HTERT RPE-1 (cell line): ENCODE data around the gene TC2N.
"Not testable (repeated sequence)": the region's sequence is repeated elsewhere in the genome, so short reads cannot be mapped to it uniquely, and the experiment has no call there.

Experiments used
- in situ Hi-C: fragments of 300-500 bp; cut with MboI; formaldehyde crosslinking; loops from 4 replicates; pipeline ENCODE4 v1.14.3; 2020; ENCODE audit warnings: low sequenced_read_pairs

Gene TC2N

DNA sequence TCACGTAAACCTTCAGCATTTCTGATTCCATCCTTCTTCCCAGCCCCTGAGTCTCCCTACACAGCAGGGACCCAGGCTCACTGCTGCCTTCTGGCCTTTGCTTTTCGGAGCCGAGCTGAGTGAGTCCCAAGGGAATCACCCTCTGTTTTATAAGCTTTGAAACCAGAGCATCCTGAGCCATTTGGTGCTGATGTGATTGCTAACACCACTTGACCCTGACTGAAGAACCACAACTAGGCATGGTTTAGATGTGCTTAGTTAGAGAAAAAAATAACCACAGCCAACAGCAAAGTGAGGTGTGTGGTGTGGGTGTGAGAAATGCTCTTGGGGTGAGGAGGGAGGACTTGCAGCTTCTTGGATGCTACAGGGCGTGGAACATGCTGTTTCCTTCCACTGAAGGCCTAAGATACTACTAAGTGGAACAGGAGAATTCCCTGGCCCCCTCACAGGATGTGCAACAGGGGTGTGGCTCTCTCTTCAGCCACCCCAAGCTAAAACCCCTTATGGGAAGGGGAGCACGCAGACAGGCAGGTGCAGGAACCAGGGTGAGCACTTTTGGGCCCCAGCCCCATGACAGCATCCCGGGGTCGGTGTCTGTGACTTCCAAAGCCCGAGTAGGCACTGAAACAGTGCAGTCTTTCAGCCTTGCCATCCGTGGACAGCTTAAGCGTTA is at the start of gene TC2N:
TSS of gene TC2N (minus strand) at position 221 of the 673 bp plus-strand sequence. CDS start 53,767 bp downstream, outside the sequence.
- in situ Hi-C loops: no loop called here

DNA sequence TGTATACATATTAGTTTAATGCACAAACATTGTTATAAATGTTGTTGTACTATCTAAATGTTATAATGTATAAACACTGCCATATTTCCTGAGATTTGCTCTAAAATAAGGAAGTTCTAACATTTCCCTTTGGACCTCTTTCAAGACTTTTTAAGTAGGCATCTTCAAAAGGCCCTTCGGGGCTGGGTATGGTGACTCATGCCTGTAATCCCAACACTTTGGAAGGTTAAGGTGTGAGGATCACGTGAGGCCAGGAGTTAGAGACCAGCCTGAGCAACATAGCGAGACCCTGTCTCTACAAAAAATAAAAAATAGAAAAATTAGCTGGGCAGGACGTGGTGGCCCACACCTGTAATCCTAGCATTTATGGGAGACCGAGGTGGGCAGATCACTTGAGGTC is 44.7 kb upstream of the TC2N start:
- in situ Hi-C loops: no loop called here

DNA sequence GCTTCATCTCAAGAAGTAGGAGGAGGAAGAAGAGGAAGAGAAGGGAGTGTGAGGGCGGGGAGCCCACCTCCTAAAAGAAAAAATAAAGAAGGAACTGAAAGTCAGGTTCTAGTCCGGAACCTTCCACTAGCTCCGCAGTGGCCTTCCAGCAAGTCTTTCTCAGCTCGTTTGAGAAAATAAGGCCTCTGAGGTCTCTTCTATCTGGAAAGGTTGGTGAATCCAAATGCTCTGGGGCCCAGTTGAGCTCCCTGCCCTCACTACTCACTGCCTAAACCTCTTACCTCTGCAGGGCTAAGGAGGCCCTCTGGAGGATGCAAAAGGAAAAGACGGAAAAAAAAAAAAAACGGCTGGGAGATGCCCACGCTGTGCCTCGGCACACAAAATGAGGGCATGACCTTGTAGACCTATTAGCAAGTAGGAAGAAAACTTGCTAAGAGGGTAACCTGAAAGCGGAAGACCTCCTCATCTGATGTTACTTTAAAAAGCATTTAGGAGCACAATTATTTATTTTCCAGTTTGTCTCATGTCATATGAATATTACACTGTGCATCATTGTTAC is 44.2 kb upstream of the TC2N start:
- in situ Hi-C loops: no loop called here

DNA sequence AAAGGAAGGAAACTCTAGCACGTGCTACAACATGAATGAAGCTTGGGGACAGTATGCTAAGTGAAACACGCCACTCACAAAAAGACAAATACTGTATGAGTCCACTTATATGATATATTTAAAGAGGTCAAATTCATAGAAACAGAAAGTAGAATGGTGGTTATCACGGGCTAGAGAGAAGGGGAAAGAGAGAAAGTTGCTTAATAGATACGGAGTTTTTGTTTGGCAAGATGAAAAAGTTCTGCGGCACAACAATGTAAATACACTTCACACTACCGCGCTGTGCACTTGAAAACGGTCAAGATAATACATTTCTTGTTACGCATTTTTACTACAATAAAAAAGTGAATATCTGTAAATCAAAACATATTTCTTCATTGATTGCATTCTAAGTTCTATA is 42.9 kb upstream of the TC2N start:
- in situ Hi-C loops: no loop called here

DNA sequence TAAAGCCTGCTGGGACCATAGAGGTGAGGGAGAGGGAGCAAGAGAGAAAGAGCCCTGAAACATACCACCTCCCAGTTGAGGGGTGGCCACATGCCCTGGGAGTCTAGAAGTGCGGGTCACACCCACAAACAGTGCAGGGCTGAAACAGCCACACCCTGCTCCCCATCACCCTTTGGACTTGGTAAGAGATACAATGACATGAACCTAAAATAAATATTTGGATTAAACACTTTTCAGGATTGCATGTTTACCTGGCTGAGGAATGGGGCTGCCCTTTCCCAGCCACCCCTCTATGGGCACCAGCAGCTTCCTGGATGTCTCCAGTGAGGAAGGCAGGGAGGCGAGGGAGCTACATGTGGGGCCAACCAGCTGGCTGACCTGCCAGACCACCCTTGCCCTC is 39.0 kb upstream of the TC2N start:
- in situ Hi-C loops: no loop called here

DNA sequence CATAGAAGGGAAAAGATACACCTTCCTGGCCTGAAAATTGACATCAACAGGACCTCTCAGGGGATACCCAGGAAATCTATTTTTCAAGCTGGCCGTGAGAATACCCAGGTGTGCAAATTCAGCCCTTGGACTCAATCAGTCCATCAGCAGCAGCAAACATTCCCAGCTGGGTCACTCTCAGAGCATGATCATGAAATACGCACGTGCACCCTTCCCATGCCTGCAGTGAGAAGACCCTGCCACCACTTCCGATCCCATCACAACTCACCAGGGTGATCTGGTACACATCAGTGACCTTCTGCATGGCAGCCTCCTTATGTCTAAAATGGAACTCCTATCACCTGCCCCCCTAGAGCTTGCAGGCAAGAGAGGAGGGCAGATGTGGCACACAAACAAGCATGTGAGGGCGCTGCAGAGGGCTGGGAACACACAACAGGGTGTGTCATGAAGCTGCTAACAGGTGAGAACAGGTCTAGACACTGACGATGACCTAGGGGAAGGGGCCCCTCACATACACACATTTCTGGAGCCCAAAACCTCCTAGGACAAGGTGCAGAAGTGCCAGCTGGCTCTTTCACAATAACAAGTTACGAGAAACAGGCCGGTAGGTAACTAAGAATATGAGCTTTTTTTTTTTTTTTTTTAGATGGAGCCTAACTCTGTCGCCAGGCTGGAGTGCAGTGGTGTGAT is 37.8 kb upstream of the TC2N start:
- in situ Hi-C loops: no loop called here

DNA sequence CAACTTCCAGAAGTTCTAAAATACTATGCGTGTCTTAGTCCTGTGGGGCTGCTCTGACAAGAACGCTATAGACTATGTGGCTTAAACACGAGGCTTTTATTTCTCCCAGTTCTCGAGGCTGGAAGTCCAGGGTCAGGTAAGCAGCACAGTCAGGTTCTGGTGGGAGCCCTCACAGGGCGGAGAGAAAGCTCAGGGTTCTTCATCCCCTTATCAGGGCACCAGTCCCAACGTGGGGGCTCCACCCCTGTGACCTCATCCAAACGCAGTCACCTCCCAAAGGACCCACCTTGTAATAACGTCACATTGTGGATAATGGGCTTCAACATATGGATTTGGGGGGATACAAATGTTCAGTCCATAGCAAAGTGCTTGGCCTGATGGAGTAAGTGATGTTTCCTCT is 37.1 kb upstream of the TC2N start:
- in situ Hi-C loops: no loop called here

DNA sequence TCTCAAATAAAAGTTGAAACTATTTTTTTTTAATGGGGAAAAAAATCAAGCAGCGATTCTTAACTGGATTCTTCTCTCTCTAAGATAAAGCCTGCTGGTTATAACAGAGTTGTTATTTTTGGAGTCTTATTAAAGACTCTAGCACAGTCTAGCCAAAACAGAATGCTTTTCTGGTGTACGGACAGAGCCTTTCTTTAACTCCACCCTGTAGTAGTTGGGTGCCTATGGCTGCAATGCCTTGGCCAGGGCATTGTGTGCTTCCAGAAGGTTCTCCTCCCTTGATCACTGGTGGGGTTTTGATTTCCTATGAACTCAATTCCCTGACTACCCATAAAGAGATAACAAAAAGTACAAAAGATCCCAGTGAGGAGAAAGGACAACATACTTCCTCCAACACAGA is 35.7 kb upstream of the TC2N start:
- in situ Hi-C loops: no loop called here

DNA sequence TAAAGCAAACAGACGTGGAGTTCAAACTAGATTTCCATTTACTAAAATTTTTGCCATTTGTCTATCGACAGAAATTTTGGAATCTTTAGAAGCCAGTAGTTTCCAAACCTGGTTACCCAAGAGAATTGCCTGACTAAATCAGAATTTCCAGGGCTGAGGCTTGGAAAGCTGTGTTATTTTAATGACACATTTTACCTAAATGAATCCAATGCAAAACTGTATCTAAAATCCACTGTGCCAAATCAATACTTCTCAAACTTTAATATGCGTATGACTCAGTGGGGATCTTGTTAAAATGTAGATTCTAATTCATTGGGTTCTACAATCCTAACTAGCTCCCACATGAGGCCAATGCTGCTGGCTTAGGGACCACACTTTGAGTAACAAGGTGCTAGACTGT is 35.0 kb upstream of the TC2N start:
- in situ Hi-C loops: no loop called here

DNA sequence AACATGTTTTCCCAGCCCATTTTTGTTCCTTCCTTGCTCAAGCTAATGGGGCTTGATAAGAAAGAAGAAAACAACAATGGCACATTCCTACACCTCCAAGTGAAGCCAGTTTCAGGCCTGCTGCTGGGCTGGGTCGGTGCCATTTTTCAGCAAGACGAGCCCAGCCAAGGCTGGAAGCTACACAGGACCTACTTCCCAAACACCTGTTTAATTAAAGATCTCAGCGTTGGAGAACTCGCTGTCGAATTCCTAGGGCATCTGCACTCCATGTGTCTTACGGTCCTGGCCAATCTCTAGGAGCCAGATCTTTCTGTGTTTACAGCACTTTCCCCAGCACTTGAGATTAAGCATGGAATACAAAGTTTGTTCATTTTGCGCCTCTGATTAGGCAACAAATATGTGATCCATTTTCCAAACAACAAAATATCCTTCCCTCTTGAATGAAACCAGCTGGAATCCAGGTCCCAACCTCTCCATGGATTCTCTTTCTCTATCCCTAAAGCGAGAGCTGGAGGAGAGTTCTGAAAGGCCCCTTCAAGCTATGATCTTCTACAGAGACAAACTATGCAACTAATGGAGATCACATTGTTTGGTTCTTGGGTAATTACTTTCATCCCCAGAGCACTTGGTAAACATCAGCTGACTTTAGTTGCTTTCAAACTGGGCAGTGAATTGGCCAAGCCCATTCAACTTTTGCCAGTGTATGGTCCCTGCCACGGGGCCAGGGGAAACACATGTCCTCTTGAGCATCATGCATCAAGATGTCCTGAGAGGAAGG is 34.3 kb upstream of the TC2N start:
- in situ Hi-C loops: no loop called here

DNA sequence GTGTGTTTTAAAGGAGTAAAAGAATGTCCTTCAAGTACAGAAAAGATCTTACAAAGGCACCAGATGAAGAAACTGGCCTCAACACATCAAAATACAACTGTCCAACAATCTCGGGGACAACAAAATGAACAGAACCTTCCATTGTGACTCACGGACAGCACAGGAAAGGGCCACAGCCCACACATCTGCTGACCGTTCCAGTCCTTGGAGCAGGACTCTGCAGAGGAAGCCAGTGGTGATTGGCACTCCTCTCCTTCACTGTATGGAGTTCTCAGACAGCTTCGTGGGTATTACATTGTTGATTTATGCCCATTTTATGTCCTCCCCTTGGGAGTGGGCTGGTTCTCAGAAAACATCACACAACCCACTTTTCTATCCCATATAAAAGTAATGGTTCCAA is 32.5 kb upstream of the TC2N start:
- in situ Hi-C loops: no loop called here

DNA sequence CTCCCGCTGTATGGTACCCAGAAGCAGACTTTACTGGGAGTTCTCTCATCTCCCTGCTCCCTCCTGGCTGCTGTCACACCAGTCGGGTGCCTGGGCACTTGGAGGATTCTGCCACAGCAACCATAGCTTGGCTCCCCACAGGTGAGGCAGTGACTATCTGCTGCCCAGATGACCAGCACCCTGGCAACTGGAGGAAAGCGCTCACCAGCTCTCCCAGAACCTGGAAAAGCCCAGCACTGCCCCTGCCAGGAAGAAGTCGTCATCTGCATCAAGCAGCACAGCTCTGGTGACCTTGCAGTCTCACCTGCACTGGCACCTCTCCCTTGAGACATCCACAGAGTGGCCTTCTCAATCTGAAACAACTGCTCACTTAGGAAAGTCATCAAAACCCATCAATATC is 31.9 kb upstream of the TC2N start:
- in situ Hi-C loops: no loop called here

DNA sequence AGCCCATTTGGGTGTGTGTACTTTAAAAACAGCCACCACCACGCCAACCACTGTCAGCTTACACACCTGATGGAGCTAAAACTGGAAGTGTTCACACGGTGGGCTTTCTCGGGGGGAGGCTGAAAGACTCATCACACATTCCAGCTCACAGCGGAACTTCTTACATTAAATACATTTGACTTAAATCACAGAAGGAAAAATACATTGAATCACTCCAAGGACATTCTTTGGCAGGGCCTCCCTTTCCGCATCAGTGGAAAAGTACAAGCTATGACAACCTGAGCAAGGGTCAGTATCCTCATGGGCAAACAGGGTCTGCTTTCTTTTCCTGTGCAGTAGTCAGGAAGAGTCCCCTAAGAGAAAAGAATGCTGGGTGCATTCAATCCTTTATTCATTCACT is 31.0 kb upstream of the TC2N start:
- in situ Hi-C loops: no loop called here

DNA sequence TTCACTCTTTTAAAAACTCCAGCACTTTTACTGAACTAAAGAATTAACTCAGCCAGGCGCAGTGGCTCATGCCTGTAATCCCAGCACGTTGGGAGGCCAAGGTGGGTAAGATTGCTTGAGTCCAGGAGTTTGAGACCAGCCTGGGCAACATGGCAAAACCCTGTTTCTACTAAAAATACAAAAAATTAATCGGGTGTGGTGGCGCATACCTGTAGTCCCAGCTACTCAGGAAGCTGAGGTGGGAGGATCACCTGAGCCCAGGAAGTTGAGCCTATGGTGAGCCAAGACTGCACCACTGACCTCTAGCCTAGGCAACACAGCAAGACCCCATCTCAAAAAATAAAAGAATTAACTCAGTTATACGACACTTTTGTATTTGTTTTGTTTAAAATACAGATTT is 30.4 kb upstream of the TC2N start:
- in situ Hi-C loops: not testable (repeated sequence)

DNA sequence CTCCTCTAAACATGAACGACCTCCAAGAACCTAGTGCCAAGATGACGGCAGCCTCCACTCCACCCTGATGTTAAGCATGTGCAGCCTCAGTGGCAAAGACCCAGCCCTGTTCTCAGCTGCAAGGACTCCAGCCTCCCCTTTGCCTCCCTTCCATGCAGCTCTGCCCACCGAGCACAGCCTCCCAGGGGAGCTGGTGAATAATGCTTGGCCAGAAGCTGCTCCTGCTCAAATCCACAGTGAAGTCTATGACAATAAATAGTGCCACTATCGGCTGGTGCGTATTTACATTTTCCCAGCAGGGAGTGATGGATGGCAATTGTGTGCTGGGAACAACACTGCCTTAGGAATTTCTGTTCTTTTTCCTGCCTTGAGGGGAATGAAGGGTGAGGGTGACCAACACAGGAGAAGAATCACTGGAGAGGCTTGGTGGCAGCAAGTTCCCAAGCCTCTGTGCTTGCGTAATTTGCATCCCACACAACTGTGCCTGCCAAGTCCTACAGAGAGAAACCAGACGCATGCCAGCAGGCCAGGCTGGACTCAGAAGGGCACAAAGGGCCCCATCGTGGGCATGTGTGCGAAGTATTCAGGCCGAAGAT is 29.9 kb upstream of the TC2N start:
- in situ Hi-C loops: no loop called here

DNA sequence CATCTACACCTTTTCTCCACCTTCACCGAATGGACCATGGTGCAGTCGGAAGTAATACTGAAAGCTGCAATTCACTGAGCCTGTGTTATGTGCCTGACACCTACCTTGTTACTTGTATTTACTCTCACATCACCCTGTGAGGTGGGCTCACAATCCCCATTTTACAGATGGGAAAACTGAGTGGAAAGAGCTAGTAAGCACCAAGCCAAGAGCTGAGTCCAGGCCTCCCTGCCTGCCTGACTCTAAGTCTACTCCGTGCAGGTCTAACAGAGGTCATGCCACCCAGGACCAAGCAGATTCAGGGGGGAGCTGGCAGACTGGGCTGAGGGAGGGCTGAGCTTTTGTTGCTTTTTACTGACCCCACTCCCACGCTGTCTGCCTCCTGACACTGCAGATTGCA is 29.1 kb upstream of the TC2N start:
- in situ Hi-C loops: no loop called here

DNA sequence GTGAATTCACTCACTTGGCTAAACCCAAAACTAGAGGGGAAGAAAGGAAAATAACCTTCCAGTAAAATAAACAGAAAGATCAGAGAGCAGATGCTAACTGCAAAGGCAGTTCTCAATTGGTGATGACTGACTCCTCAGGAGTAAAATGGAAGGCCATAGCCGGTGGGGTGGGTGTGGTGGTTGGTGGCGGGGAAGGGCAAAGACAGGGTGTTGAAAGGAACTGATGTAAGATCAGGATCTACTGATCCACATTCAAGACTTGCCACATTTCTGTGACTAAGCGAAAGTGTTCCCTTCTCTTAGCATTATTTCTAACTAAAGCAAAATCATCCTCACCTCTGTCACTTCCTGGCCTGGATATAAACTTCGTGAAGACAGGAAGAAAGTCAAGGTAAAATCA is 26.3 kb upstream of the TC2N start:
- in situ Hi-C loops: no loop called here

DNA sequence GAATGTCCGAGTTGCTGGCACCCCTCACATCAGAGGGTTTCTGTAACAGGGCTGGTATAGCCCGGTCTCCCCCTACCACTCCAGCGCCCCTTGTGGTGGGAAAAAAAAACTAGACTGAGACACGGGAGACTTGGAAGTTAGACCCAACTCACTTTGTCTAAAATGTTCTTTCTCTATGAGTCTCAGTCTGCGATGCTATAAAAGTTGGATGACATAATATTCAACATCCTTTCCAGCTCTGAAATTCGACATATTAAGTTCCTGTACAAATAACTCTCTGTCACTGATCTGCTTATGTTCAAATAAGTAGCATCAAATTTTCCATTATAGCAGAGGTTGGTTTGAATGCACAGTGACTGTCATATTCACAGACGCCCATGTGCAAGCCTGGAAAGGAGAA is 25.7 kb upstream of the TC2N start:
- in situ Hi-C loops: no loop called here

DNA sequence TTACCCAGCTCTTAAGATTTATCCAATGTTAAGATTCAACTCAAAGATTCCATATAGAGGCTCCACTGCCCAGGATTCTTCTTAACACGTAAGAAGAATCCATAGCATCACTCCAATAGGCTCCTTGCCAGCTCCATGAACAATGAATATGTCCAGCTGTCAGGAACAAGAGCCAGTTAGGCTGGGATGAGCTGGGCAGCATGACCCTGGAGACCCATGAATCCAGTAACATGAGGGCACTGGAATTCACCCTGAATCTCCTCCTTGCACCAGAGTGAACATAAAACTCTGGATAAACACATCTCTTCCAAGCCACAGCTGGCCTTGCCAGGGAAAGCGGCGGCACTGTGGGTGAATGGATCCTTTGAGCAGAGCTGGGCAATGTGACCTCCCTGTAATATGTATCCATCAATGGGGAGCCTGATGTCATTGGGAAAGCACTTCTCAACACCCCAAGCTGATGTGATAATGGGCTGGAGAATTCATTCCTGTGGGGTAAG is 24.4 kb upstream of the TC2N start:
- in situ Hi-C loops: no loop called here

DNA sequence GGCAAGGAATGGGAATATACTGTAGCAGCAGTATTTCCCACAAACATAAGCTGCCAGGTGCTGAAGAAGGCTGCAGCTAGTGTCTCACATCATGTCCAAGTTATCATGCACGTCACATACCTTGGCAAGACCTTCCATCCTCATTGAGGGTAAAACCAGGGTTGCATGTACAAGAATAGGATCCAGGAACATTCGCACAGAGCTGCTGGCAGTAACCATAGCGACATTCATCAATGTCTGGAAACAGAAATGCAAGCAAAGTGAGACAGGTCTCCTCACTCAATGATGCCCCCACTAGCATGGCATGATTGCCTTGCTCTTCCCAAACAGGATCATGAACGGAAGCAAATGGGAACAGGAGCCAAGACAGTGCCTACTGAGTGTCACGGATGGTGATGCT is 23.8 kb upstream of the TC2N start:
- in situ Hi-C loops: no loop called here

DNA sequence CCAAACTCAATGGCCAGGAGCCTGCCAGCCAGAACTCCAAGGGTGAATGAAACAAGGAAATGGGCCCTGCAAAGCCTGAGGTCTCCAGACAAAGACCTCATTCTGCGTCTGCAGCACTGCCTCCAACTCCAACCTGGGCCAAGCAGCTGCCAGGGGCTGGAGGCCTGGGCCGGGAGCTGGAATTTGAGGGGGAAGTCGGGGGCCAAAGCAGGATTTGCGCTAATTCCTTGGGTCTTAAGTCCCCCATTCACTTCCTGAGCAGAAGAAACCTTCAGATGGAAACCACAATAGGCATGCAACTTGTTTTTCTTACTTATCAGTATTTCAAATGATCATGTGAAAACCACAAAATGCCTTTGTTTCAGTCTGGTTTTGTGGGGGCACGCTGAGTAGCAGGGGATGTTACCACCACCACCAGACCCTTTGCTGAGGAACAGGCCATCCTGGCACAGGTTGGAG is 23.0 kb upstream of the TC2N start:
- in situ Hi-C loops: no loop called here
